HG03135 (cell line): ENCODE data around the gene NEUROG2.
A peak's percentile ranks its signal among the peaks of the same experiment; 100 is the strongest.

Source experiments
- ATAC-seq: cut with Tn5 transposase; IDR thresholded peaks from one replicate; pipeline ENCODE4 v1.9.1; 2021; ENCODE audit warnings: mild to moderate bottlenecking, moderate library complexity; ENCODE audit not compliant: unreplicated experiment

The NEUROG2 gene

GRCh38 chr4:112521123-112522023 lies 5.4 kb upstream of the NEUROG2 start:
- ATAC-seq = no peak

GRCh38 chr4:112520598-112521122 lies 4.7 kb upstream of the NEUROG2 start:
- no peak for ATAC-seq

DNA sequence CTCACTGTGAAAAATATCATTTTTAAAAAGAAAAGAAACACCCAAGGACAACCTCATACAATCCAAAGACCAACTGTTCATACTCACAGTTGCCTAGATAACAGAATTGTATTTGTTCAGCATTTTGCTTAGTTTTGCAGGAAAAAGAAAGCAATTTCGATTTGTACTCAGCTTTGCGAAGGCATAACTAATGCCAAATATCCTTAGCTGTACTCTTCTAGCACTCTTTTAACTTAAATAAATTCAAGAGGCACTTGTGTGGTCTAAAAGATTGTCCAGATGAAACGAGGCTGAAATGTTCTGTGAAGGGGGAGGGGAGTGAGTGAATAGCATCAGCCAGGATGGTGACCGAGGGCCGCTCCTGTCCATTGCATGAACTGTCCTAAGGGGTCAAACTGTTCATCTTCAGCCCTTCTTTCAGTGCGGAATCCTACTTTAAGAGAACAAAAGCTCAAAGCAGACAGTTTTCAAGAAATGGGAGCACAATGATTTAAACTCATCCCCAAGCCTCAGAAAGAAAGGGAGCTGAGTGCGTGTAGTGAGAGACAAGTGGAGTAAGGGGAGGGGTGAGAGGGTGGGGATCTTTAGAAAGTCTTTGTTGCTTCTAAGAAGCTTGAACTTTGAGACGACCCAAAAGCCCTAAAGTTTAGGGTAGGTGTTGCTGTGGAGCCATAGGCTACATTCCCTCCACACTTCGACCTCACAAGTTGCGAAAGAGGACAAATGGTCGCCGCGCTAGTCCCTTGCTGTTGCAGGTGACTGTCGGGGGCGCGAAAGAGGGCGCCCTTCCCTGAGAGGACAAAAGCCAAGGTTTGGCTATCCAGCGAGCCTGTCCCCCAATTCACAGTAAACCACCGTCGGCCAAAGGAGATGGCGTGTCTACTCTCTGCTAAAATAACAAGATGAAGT lies 4.0 kb upstream of the NEUROG2 start:
- no peak for ATAC-seq

GRCh38 chr4:112518675-112519074 lies 2.7 kb upstream of the NEUROG2 start:
- no peak for ATAC-seq

DNA sequence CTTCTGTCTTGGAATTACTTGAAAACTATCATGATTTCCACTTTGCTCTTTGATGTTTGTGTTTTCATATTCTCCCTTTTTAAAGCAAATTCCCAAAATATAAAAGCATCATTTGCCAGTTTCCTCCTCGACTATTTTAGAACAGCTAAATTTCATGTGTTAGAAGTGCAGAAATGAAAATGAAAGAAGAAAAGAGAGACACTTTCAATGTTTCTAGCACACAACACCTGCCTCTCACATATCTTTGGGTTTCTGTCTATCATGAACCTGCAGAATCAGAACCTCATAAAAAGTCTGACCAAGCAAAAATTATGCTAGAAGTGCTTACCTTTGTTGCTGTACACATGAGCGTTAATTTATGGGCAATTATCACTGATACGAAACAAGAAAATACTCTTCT lies 1.9 kb upstream of the NEUROG2 start:
- no peak for ATAC-seq

DNA sequence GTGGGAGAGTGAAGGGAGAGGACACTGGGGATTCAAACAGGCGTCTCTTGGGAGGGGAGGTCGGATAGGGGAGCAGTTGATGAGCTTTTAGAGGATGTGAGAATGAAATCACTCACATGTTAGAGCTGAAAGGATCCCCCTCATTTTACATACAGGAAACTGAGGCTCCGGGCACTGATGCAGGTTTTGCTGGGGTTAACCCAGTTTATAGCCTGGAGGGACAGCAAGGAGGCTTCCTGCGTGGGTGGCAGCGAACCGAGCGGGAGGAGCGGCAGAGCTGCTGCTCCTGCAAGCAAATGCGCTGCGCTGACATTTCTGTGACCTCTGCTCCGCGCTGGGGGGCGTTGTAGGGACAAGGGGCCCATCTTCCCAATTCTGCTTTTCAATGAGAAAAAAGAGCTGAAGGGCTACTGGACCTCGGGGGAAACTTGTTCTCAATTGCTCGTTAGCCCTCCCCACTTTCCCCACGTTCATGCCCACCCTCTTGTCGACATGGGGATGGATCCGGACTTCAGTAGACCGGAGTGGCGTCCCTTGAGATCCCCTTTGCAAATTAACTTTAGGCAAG lies 1.2 kb upstream of the NEUROG2 start:
- ATAC-seq = no peak

GRCh38 chr4:112516471-112517066 lies 589 bp upstream of the NEUROG2 start:
- ATAC-seq = no peak

DNA sequence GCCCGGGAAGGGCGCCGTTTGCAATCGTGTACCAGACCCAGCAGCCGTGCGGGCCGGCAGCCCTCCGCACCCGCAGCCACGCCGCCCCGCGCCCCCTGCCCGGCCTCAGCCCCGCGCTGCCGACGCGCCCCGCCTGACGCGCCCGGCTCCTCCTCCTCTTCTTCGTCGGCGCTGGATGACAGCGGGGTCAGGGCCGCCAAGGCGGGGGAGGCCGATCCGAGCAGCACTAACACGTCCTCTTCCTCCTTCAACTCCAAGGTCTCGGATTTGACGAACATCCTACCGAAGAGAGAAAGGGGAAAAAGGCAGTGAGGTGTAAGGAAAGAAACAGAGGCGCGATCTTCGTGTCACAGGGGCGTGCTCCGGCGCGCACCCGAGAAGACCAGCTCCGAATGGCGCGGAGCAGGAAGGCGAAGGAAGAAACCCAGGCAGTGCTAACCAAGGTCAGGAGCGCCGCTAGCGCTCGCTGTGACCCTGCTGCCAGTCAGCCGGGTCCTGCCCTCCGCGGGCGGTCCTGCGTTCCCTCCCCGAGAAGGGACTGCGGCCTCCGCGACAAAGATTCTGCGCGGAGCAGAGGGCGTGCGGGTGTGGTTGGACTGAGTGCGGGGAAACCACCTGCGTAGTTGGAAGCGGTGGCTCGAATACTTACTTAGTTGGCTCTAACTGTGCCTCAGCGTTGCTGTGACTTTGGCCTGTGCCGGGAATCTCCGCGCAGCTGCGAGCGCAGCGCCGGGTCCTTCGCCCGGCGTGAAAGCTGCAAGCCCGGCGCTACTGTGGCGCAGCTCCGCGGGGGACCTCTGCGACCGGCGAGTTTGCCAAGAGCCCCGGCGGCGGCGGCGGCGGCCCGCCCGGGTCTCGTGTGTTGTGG lies 548 bp downstream of the NEUROG2 start:
- ATAC-seq = peak; percentile 38

DNA sequence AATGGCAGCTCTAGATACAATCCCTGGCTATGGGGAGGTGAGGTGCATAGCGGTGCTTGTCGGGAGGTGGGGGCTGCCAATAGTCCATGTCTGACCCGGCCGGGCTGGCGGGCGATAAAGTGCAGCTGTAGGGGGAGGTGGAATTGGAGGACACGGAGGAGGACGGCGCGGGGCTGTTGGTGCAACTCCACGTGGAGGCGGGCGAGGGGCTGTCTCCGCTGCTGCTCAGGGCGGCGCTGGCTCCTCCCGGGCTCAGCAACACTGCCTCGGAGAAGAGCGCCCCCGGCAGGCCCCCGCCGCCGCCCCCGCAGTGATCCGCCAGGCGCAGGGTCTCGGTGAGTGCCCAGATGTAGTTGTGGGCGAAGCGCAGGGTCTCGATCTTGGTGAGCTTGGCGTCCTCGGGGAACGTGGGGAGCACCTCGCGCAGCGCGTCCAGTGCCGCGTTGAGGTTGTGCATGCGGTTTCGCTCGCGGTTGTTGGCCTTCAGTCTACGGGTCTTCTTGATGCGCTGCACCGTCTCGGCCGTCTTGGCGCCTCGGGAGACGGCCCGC lies 1.3 kb downstream of the NEUROG2 start:
- ATAC-seq = peak; percentile 3

GRCh38 chr4:112513971-112514646 lies 1.9 kb downstream of the NEUROG2 start:
- peak; percentile 1 for ATAC-seq

DNA sequence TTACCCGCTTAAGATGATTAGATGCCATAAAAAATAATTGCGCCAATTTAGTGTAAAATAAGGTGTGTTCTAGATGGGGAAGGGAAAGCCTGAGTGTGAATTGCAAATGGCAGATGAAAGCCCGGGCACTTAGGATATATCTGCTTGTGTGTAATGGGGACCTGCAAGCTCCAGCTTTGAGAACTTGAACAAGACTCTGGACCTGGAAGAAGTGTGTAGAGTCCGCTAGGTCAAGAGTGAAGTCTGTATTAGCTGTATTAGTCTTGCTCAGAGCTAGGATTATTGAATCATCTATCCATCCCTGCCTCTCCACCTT lies 4.2 kb downstream of the NEUROG2 start:
- ATAC-seq = no peak

DNA sequence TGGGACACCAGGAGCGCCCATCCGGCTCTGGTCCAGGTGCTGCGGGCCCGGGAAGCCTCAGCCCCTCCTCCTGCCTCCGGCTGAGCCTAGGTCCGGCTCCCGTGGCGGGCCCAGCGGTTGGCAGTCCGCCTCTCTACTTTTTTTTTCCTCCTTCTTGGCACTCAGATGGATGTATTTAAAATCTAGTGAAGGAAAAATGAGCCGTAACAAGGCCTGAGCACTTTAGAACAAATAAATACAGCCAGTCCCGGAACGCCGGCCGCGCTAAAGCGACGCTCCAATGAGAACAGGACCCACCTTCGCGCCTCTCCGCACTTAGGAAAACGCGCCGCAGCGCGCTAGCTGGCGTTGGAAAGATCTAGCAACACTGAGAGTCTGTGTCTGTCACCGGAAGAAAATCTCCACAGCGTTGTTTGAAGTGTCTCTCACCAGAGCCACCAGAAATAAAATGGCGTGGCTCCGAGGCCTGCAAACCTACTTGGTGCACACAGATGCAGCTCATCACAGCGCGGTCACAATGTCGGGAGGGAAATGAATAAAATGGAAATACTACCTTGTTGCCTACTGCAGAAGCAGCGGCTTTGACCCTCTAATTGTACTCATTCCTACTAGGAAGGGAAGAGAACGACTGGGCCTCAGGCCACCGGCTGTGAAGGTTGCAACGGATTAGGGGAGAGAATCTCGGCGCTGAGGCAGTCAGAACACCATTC lies 4.7 kb downstream of the NEUROG2 start:
- ATAC-seq = no peak

DNA sequence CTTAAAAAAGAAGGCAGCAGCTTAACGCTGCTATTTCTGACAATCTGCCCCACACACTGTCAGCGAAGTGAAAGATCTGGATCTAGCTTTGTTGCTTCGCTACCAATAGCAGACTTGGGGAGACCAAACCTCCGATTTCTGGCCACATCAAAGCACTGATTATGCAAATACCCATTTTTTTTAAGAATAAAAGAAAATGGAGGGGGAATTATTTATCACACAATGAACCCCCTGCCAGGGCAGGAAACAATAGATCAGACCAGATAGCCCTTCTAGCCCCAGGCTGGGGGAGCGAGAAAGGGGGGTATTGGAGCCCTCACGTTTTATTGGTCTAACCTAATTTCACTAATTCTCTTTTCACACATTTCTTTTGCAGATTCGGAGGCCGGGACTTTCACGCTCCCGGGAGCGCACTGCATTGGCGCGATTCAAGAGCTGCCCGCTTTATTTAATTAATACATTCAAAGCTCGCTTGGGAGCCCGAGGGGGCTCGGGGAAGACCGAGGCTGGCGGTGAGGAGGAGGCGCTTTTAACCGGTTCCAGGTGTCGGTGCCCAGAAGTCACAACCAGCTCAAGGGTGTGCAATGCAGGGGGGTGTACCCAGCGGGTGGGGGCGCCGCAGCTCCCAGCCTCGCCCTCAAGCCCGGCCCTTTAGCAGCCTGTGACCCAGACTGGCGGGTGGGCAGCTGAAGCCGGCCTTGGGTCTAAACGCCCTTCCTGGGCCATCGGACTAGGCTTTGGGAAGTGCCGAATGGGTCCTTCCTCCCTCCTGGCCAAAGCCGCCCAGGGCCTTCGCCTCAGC lies 5.5 kb downstream of the NEUROG2 start:
- ATAC-seq = no peak

GRCh38 chr4:112509243-112510141 lies 6.5 kb downstream of the NEUROG2 start:
- no peak for ATAC-seq

DNA sequence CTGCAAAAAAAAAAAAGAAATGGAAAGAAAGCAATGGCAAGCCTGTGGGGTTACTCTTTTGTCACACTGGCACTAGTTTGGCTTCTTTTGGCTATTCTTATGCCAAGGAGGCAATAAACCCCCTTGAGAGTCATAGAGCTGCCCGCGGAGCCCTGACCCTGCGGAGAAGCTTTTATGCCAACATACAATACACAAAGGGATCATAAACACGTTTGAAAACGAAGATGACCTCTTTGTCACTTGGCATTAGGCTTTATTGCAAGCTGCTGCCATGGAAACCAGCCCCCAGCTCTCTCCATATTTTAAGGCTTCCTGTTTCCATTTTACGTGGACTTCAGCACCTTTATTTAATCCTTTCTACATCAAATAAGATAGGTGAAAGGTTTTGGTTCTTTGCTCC lies 7.6 kb downstream of the NEUROG2 start:
- ATAC-seq = no peak

DNA sequence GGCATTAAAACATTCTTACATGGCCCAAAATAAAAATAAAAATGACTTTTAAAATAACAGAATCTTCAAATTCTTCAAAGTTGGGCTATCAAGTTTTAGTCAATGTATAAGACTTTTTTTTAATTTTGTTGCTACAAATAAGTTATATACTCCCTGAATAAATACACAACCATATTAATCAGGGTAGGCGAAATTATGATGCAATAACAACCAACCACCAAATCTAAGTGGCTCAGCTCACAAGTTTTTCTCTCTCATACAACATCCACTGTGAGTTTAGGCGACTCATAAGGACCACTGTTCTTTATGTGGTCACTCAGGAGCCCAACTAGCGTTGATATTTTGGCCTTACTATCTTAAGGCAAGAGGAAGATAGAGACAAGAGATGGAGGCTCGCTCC lies 11.2 kb downstream of the NEUROG2 start:
- ATAC-seq = no peak

DNA sequence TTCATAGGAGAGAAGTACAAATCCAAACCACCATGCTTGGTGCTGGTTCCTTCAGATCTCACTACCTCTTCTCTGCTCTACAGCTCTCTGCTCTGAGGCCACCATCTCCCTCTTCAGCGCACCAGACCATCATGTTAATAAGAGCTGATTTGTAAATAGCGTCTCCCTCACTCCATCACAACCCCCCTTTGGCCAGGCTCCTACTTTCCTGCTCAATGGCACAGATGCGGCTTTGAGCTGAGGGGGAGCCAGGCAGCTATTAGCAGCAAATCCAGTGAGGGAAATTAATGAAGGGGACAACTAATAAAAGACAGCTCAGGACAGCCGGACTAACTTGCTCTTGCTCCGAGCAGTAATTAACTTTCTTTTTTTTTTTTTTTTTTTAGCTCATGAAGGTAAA lies 13.1 kb downstream of the NEUROG2 start:
- no peak for ATAC-seq
